Measurements from ENCODE around the gene ZNF618.

DNA sequence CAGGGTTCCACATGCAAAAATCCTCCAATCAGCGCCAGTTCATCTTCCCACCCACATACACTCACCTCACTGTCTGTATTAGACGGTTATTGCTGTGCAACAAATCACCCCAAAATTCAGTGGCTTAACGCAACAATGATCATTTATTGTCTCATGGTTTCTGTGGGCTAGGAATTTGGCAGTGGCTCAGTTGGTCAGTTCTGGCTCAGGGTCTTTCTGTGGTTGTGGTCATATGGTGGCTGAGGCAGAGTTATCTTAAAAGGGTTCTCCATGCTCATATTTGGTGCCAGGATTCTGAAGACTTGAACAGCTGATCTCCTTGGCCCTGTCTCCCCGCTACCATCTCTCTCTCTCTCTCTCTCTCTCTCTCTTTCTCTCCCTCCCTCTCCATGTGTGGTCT is 12.9 kb downstream of the ZNF618 start:
- TF ChIP-seq, protein P1, sequence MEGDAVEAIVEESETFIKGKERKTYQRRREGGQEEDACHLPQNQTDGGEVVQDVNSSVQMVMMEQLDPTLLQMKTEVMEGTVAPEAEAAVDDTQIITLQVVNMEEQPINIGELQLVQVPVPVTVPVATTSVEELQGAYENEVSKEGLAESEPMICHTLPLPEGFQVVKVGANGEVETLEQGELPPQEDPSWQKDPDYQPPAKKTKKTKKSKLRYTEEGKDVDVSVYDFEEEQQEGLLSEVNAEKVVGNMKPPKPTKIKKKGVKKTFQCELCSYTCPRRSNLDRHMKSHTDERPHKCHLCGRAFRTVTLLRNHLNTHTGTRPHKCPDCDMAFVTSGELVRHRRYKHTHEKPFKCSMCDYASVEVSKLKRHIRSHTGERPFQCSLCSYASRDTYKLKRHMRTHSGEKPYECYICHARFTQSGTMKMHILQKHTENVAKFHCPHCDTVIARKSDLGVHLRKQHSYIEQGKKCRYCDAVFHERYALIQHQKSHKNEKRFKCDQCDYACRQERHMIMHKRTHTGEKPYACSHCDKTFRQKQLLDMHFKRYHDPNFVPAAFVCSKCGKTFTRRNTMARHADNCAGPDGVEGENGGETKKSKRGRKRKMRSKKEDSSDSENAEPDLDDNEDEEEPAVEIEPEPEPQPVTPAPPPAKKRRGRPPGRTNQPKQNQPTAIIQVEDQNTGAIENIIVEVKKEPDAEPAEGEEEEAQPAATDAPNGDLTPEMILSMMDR (optimal IDR thresholded peaks at IDR 0.05 in 1 of 3, IDR thresholded peaks at IDR 0.05 in 1 of 3, conservative IDR thresholded peaks at IDR 0.05 in 1 of 3; ENCODE audit: extremely low read depth in 1 of 3, insufficient read depth in 2 of 3, low read length in 3 of 3): no peak
- TF ChIP-seq EZH2 (IDR thresholded peaks at IDR 0.05; ENCODE audit: low read length): no peak
